ENCODE data around the gene ZBTB2. TPM values are rescaled to one million over a fixed set of nuclear protein-coding genes. Genes with fewer than 3 reads are reported as not detected.
A peak's percentile ranks its signal among the peaks of the same experiment; 100 is the strongest.

The ZBTB2 gene
- total and polyA plus RNA-seq, 7 experiments from 2014 or later: 13.8 to 26.7 (median 25.5) TPM

DNA sequence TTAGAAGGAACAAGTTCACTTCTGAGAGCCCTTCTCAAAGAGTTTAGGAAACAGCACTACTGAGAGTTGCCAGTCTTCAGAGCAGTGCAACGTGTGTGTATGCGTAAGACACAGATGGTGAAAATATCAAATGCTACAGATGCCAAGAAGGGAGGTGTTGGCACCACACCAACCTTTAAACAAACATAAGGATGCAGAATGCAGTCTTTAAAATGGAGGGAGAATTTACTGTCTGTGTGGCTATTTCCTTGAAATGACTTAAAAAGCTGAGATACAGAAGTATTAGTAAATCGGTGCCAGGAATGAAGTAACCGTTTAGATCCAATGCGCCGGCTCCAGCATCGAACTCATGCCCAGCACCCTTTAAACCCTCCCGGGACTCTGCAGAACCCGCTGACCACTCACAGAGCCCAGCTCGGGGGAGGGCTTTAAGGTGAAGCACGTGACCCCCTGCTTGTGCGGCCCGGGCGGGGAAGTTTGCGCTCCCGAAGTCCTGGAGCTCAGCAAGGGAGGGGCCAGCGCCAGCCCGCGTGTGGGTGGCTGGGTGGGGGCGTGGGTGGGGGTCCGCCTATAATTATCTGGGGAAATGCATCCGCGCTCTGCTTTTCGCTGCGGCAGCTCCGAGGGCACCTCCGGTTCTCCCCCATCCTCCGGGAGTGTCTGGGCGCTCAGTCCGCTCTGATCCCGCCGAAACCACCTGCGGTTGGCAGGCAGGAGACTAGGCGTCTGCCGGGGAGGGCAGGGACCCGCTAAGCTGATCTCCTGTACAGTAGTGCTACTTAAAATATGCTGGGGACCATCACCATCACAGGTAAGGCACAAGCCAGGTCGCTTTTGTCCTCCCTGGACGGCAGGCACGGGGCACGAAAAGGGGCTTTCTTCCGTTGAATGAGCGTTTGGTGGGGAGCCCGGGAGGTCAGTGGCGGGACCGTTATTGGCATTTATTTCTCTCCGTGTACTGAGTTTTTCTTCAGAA, 66.0 kb downstream of the ZBTB2 start:
- DNase-seq (peak in 5 of 9 donors; percentile 2 to 29 (median 10)), ATAC-seq (peak; percentile 12)
- H3K4me1 ChIP-seq (ENCODE audit: control insufficient read depth in 2 of 2, insufficient read depth in 2 of 2, low read length in 2 of 2): peaks cover 11 to 12% of the 10 kb centered on the region in 2 donors
- no peaks in the 10 kb centered on the region for H3K9me3 ChIP-seq (ENCODE audit: control insufficient read depth in 2 of 3, low read length in 3 of 3)
- H3K27me3 Mint-ChIP-seq: peaks cover 25 to 65% (median 53%) of the 10 kb centered on the region in 5 donors
- H3K27me3 ChIP-seq (ENCODE audit: control insufficient read depth in 2 of 2, insufficient read depth in 2 of 2, low read length in 2 of 2): peaks cover 0 to 7% of the 10 kb centered on the region in 2 donors
- H3K4me3 Mint-ChIP-seq: peak overlapping the region; percentile 56 to 87 (median 82)
- intact Hi-C loops (cut with micrococcal nuclease): loop anchor here in 1 of 2 donors (2.0 kb wide), 1 partner anchor 507 kb away; no protein-coding TSS in a partner anchor
- H3K27ac ChIP-seq (ENCODE audit: low read depth, low read length): no peak overlapping the region
- H3K4me1 Mint-ChIP-seq: peaks cover 9 to 27% (median 23%) of the 10 kb centered on the region in 7 donors
- H3K36me3 Mint-ChIP-seq: no peaks in the 10 kb centered on the region
- POLR2A ChIA-PET: interaction anchor here (0.7 kb wide), 2 partner anchors 426 to 972 kb away, joined by 5 read pairs; no protein-coding TSS in a partner anchor
- H3K4me3 ChIP-seq (ENCODE audit: low read length): peak overlapping the region; percentile 11
- peaks cover 0 to 3% (median 0%) of the 10 kb centered on the region in 11 donors for H3K9me3 Mint-ChIP-seq
- CTCF ChIA-PET: interaction anchor here (0.6 to 5.7 kb wide), 19 partner anchors 8 to 438 kb away, joined by 3 to 96 read pairs (median 4); partner anchors contain the start of gene RMND1
- no peaks in the 10 kb centered on the region for H3K36me3 ChIP-seq (ENCODE audit: control insufficient read depth in 2 of 3, insufficient read depth in 3 of 3, low read length in 3 of 3)
- H3K27ac Mint-ChIP-seq: peak overlapping the region in 1 of 9 donors; percentile 73

DNA sequence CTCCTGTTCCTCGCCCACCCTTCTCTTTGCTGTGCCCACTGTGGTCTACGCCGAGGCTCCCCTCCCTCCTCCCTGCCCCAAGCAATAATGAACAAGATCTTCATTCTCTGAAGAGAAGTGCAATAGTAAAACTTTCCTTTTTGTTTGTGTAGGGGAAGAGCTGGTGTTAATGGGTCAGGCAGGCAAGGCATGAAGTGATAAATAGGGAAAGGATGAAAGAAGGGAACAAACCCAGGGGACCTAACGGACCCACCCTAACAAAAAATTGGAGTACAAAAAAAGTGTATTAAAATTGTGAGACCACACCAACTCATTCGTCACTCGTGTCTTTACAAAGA, 66.9 kb downstream of the ZBTB2 start:
- POLR2A ChIA-PET: interaction anchor here (0.6 to 1.3 kb wide), 2 partner anchors 16 to 435 kb away, joined by 3 read pairs; no protein-coding TSS in a partner anchor
- intact Hi-C loops (cut with micrococcal nuclease): loop anchor here (1.0 to 5.0 kb wide), 4 partner anchors 310 to 507 kb away; no protein-coding TSS in a partner anchor
- H3K27me3 Mint-ChIP-seq: peaks cover 27 to 63% (median 54%) of the 10 kb centered on the region in 5 donors
- no peak overlapping the region for H3K27ac ChIP-seq (ENCODE audit: low read depth, low read length)
- CTCF ChIA-PET: interaction anchor here (0.5 to 5.7 kb wide), 18 partner anchors 11 to 437 kb away, joined by 3 to 96 read pairs (median 4); partner anchors contain the start of gene RMND1
- H3K36me3 Mint-ChIP-seq: no peaks in the 10 kb centered on the region
- peak overlapping the region in 1 of 9 donors; percentile 7 for H3K27ac Mint-ChIP-seq
- H3K27me3 ChIP-seq (ENCODE audit: control insufficient read depth in 2 of 2, insufficient read depth in 2 of 2, low read length in 2 of 2): peaks cover 0 to 7% of the 10 kb centered on the region in 2 donors
- DNase-seq: no peak
- peak; percentile 6 for ATAC-seq
- peaks cover 9 to 27% (median 23%) of the 10 kb centered on the region in 7 donors for H3K4me1 Mint-ChIP-seq
- H3K4me1 ChIP-seq (ENCODE audit: control insufficient read depth in 2 of 2, insufficient read depth in 2 of 2, low read length in 2 of 2): peaks cover 11 to 12% of the 10 kb centered on the region in 2 donors
- H3K36me3 ChIP-seq (ENCODE audit: control insufficient read depth in 2 of 3, insufficient read depth in 3 of 3, low read length in 3 of 3): no peaks in the 10 kb centered on the region
- H3K9me3 Mint-ChIP-seq: peaks cover 0 to 3% (median 0%) of the 10 kb centered on the region in 11 donors
- H3K4me3 Mint-ChIP-seq: peak overlapping the region in 9 of 10 donors; percentile 38 to 87 (median 79)
- H3K4me3 ChIP-seq (ENCODE audit: low read length): no peak overlapping the region
- no peaks in the 10 kb centered on the region for H3K9me3 ChIP-seq (ENCODE audit: control insufficient read depth in 2 of 3, low read length in 3 of 3)

DNA sequence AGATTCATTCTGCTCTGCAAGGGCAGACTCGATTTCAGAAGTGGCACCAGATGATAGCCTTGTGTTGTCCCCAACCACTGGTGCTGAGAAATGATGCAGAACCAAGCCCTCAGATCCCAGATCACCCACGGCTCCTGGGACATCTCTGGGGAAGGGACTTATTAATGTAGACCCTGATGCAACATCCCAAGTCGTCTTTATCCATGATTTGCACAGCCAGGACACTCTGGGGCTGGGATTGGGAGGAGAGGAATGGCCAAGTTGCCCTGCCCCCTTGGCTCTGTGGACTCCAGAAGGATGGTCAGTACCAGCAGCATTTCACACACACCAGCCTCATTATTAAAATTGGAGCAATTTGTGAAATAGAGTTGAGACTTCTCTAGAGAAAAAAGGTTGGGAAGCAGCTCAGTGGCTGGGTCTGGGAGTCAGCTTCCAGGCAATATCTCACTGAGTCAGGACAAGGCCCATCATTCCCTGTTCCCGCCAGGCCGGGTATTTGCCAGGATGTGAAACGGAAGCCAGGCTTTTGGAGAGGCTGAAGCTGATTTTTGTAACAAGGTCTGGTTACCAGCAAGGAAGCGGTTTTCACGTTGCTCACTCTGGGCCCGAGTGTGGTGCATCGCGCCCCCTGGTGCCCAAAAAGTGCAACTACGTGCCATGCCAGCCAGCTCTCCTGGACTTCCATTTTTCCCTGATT, 67.4 kb downstream of the ZBTB2 start:
- intact Hi-C loops (cut with micrococcal nuclease): loop anchor here (1.0 to 5.0 kb wide), 4 partner anchors 310 to 507 kb away; no protein-coding TSS in a partner anchor
- Histone ChIP-seq H3K4me1 (ENCODE audit: control insufficient read depth in 2 of 2, insufficient read depth in 2 of 2, low read length in 2 of 2) (peaks cover 11 to 12% of the 10 kb centered on the region in 2 donors), H3K27me3 (ENCODE audit: control insufficient read depth in 2 of 2, insufficient read depth in 2 of 2, low read length in 2 of 2) (peaks cover 0 to 7% of the 10 kb centered on the region in 2 donors), H3K4me3 (ENCODE audit: low read length) (no peak overlapping the region), H3K36me3 (ENCODE audit: control insufficient read depth in 2 of 3, insufficient read depth in 3 of 3, low read length in 3 of 3) (no peaks in the 10 kb centered on the region), H3K27ac (ENCODE audit: low read depth, low read length) (no peak overlapping the region), H3K9me3 (ENCODE audit: control insufficient read depth in 2 of 3, low read length in 3 of 3) (no peaks in the 10 kb centered on the region)
- Mint-ChIP-seq H3K27ac (peak overlapping the region in 1 of 9 donors; percentile 7), H3K36me3 (no peaks in the 10 kb centered on the region), H3K9me3 (peaks cover 0 to 3% (median 0%) of the 10 kb centered on the region in 11 donors), H3K4me1 (peaks cover 9 to 27% (median 23%) of the 10 kb centered on the region in 7 donors), H3K27me3 (peaks cover 27 to 62% (median 54%) of the 10 kb centered on the region in 5 donors), H3K4me3 (peak overlapping the region; percentile 22 to 87 (median 79))
- ATAC-seq: peak; percentile 85
- CTCF ChIA-PET: interaction anchor here (0.5 to 5.7 kb wide), 15 partner anchors 12 to 436 kb away, joined by 3 to 96 read pairs (median 4); partner anchors contain the start of gene RMND1
- DNase-seq: peak; percentile 46 to 76 (median 65)
- POLR2A ChIA-PET: interaction anchor here (0.6 to 1.3 kb wide), 3 partner anchors 15 to 434 kb away, joined by 3 read pairs; no protein-coding TSS in a partner anchor

DNA sequence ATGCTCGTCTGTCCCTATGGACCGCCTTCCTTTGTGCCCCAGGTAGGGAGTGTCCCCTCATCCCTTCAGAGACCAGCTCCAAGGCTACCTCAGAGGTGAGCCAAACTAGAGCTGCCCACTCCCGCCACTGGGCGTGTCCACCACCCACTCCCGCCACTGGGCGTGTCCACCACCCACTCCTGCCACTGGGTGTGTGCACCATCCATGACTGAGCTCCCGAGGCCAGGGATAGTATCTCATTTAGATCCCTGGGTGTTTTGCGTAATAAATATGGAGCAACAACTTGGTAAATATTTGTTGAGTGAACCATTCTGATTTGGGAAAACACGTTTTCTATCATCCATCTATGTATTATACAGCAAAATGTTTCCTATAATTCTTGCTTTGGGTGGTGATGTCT, 68.8 kb downstream of the ZBTB2 start:
- intact Hi-C loops (cut with micrococcal nuclease): loop anchor here in 1 of 2 donors (5.0 kb wide), 1 partner anchor 505 kb away; no protein-coding TSS in a partner anchor
- H3K9me3 Mint-ChIP-seq: peaks cover 0 to 3% (median 0%) of the 10 kb centered on the region in 11 donors
- POLR2A ChIA-PET: no interaction called here

DNA sequence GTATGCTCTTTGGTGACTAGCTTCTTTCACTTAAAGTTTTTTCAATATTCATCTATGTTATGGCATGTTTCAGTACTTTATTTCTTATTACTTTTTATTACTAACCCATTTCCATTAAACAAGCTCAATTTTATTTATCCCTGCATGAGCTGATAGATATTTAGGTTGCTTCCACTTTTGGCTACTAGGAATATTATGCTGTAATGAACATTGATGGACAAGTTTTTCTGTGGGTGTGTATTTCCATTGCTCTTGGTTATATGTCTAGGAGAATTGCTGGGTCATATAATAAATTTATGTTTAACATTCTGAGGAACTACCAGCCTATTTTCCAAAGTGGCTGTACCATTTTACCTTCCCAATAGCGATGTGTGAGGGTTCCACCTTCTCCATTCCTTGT, 69.9 kb downstream of the ZBTB2 start:
- H3K4me1 Mint-ChIP-seq: peaks cover 9 to 25% (median 23%) of the 10 kb centered on the region in 7 donors
- DNase-seq: no peak
- no peak overlapping the region for H3K4me3 Mint-ChIP-seq
- Histone ChIP-seq H3K9me3 (ENCODE audit: control insufficient read depth in 2 of 3, low read length in 3 of 3) (no peaks in the 10 kb centered on the region), H3K4me1 (ENCODE audit: control insufficient read depth in 2 of 2, insufficient read depth in 2 of 2, low read length in 2 of 2) (peaks cover 11 to 12% of the 10 kb centered on the region in 2 donors), H3K4me3 (ENCODE audit: low read length) (no peak overlapping the region), H3K27ac (ENCODE audit: low read depth, low read length) (no peak overlapping the region), H3K27me3 (ENCODE audit: control insufficient read depth in 2 of 2, insufficient read depth in 2 of 2, low read length in 2 of 2) (no peaks in the 10 kb centered on the region), H3K36me3 (ENCODE audit: control insufficient read depth in 2 of 3, insufficient read depth in 3 of 3, low read length in 3 of 3) (no peaks in the 10 kb centered on the region)
- ChIA-PET POLR2A (no interaction called here), CTCF (interaction anchor here (0.6 to 1.4 kb wide), 3 partner anchors 15 to 430 kb away, joined by 3 to 7 read pairs (median 3); no protein-coding TSS in a partner anchor)
- peaks cover 13 to 51% (median 42%) of the 10 kb centered on the region in 5 donors for H3K27me3 Mint-ChIP-seq
- ATAC-seq: no peak
- H3K36me3 Mint-ChIP-seq: no peaks in the 10 kb centered on the region
- no peak overlapping the region for H3K27ac Mint-ChIP-seq
- H3K9me3 Mint-ChIP-seq: peaks cover 0 to 5% (median 0%) of the 10 kb centered on the region in 11 donors
- intact Hi-C loops (cut with micrococcal nuclease): loop anchor here in 1 of 2 donors (5.0 kb wide), 1 partner anchor 504 kb away; no protein-coding TSS in a partner anchor

More for the DNA sequence above, 68.8 kb downstream of the ZBTB2 start:
- H3K27me3 Mint-ChIP-seq: peaks cover 24 to 57% (median 51%) of the 10 kb centered on the region in 5 donors
- H3K4me1 ChIP-seq (ENCODE audit: control insufficient read depth in 2 of 2, insufficient read depth in 2 of 2, low read length in 2 of 2): peaks cover 11 to 12% of the 10 kb centered on the region in 2 donors
- peaks cover 9 to 27% (median 23%) of the 10 kb centered on the region in 7 donors for H3K4me1 Mint-ChIP-seq
- H3K27ac ChIP-seq (ENCODE audit: low read depth, low read length): no peak overlapping the region
- no peak overlapping the region for H3K27ac Mint-ChIP-seq
- CTCF ChIA-PET: interaction anchor here (0.7 to 5.7 kb wide), 2 partner anchors 86 to 430 kb away, joined by 3 to 96 read pairs; no protein-coding TSS in a partner anchor
- no peak overlapping the region for H3K4me3 Mint-ChIP-seq
- peaks cover 0 to 6% of the 10 kb centered on the region in 2 donors for H3K27me3 ChIP-seq (ENCODE audit: control insufficient read depth in 2 of 2, insufficient read depth in 2 of 2, low read length in 2 of 2)
- no peaks in the 10 kb centered on the region for H3K9me3 ChIP-seq (ENCODE audit: control insufficient read depth in 2 of 3, low read length in 3 of 3)
- no peaks in the 10 kb centered on the region for H3K36me3 ChIP-seq (ENCODE audit: control insufficient read depth in 2 of 3, insufficient read depth in 3 of 3, low read length in 3 of 3)
- no peaks in the 10 kb centered on the region for H3K36me3 Mint-ChIP-seq
- ATAC-seq (no peak), DNase-seq (no peak)
- no peak overlapping the region for H3K4me3 ChIP-seq (ENCODE audit: low read length)
